Ascending aorta (tissue), 2 donors: ENCODE measurements around the gene ARRDC3. TPM values are rescaled to one million over a fixed set of nuclear protein-coding genes. Genes with fewer than 3 reads are reported as not detected.
"Not testable (repeated sequence)": the region's sequence is repeated elsewhere in the genome, so short reads cannot be mapped to it uniquely, and the experiment has no call there.

Experiments
- DNase-seq, 2 donors: peaks; one replicate each; pipeline ENCODE4 v3.0.0-alpha.2; 2019; ENCODE audit warnings: low spot score in 2 of 2
- H3K27ac ChIP-seq, 2 donors: fragments of 200-600 bp; sonication (generic); one replicate each; pipeline ENCODE4 v1.5.1; 2016 to 2017; ENCODE audit warnings: mild to moderate bottlenecking in 1 of 2
- H3K27me3 ChIP-seq: fragments of 200-600 bp; sonication (generic); one replicate; pipeline ENCODE4 v1.5.1; 2017
- H3K36me3 ChIP-seq, 2 donors: fragments of 200-600 bp; sonication (generic); one replicate each; pipeline ENCODE4 v1.5.1; 2016
- H3K4me1 ChIP-seq, 2 donors: fragments of 200-600 bp; sonication (generic); one replicate each; pipeline ENCODE4 v1.5.1; 2016 to 2017; ENCODE audit warnings: mild to moderate bottlenecking in 1 of 2
- H3K4me3 ChIP-seq, 2 donors: fragments of 200-600 bp; sonication (generic); one replicate each; pipeline ENCODE4 v1.5.1; 2016 to 2017; ENCODE audit warnings: mild to moderate bottlenecking in 1 of 2
- H3K9me3 ChIP-seq, 2 donors: fragments of 200-600 bp; sonication (generic); one replicate each; pipeline ENCODE4 v1.5.1; 2016
- intact Hi-C: fragments of 100-400 bp; cut with DNase I; formaldehyde crosslinking; loops from one replicate; pipeline ENCODE4 v1.15.1; 2023
- total RNA-seq: library from RNA; depleted of rRNA; stranded (reverse); fragments of >200 nt; gene quantifications from one replicate; pipeline ENCODE4 v1.1.0, GENCODE V29; 2016
- TF ChIP-seq, protein P1 (sequence below), 3 experiments: fragments of 200-600 bp in 2 of 3; fragments of 450-650 bp in 1 of 3; sonication (generic) in 2 of 3; IDR thresholded peaks; one replicate each; pipeline ENCODE4 v1.5.1; 2016 to 2019; ENCODE audit warnings: antibody characterized with exemption in 3 of 3, mild to moderate bottlenecking in 1 of 3, moderate library complexity in 1 of 3

Gene ARRDC3
- total RNA-seq, 1 donor from 2014 or later = 30.1 TPM

- no peak overlapping the region for H3K27ac ChIP-seq
- H3K9me3 ChIP-seq = no peaks in the 10 kb centered on the region
- TF ChIP-seq, protein P1, sequence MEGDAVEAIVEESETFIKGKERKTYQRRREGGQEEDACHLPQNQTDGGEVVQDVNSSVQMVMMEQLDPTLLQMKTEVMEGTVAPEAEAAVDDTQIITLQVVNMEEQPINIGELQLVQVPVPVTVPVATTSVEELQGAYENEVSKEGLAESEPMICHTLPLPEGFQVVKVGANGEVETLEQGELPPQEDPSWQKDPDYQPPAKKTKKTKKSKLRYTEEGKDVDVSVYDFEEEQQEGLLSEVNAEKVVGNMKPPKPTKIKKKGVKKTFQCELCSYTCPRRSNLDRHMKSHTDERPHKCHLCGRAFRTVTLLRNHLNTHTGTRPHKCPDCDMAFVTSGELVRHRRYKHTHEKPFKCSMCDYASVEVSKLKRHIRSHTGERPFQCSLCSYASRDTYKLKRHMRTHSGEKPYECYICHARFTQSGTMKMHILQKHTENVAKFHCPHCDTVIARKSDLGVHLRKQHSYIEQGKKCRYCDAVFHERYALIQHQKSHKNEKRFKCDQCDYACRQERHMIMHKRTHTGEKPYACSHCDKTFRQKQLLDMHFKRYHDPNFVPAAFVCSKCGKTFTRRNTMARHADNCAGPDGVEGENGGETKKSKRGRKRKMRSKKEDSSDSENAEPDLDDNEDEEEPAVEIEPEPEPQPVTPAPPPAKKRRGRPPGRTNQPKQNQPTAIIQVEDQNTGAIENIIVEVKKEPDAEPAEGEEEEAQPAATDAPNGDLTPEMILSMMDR (IDR thresholded peaks at IDR 0.05) = no peak
- no peaks in the 10 kb centered on the region for H3K4me1 ChIP-seq
- DNase-seq = no peak
- H3K36me3 ChIP-seq = no peaks in the 10 kb centered on the region
- intact Hi-C loops = no loop called here
- no peaks in the 10 kb centered on the region for H3K27me3 ChIP-seq
- H3K4me3 ChIP-seq = no peak overlapping the region
Measured at GRCh38 chr5:91390268-91390667, 7.2 kb upstream of the ARRDC3 start.

DNA sequence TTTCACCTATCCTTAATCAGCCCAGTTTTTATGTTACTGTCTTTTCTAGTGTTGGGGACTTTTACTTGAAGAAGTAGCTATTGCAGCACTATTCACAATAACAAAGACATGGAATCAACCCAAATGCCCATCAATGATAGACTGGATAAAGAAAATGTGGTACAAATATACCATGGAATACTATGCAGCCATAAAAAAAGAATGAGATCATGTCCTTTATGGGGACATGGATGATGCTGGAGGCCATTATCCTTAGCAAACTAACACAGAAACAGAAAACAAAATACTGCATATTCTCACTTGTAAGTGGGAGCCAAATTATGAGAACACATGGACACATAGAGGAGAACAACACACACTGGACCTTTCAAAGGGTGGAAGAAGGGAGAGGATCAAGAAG is 6.4 kb upstream of the ARRDC3 start:
- H3K36me3 ChIP-seq, H3K27me3 ChIP-seq, DNase-seq, intact Hi-C loops, H3K4me3 ChIP-seq, H3K4me1 ChIP-seq, H3K9me3 ChIP-seq, H3K27ac ChIP-seq: not testable (repeated sequence)

GRCh38 chr5:91388362-91388761 is 5.2 kb upstream of the ARRDC3 start:
- DNase-seq = no peak
- Histone ChIP-seq H3K4me3 (no peak overlapping the region), H3K4me1 (peaks cover 4 to 8% of the 10 kb centered on the region in 2 donors), H3K36me3 (no peaks in the 10 kb centered on the region), H3K9me3 (no peaks in the 10 kb centered on the region), H3K27me3 (no peaks in the 10 kb centered on the region), H3K27ac (no peak overlapping the region)
- intact Hi-C loops = no loop called here
- TF ChIP-seq, protein P1 (IDR thresholded peaks at IDR 0.05) = no peak

- TF ChIP-seq, protein P1 (IDR thresholded peaks at IDR 0.05) = no peak
- intact Hi-C loops = no loop called here
Measured at GRCh38 chr5:91386120-91386519, 3.0 kb upstream of the ARRDC3 start.

DNA sequence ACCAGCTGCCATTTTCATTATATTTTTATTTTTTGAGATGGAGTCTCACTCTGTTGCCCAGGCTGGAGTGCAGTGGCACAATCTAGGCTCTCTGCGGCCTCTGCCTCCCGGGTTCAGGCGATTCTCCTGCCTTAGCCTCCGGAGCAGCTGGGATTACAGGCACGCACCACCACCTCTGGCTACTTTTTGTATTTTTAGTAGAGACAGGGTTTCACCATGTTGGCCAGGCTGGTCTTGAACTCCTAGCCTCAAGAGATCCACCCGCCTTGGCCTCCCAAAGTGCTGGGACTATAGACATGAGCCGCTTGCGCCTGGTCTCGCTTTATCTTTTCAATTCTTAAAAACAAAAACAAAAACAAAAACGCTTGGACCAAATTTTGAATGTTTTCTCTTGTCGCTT is 2.5 kb upstream of the ARRDC3 start:
- intact Hi-C loops = loop anchor here (1.0 kb wide), 2 partner anchors 284 to 453 kb away; no protein-coding TSS in a partner anchor
- H3K4me3 ChIP-seq, H3K27ac ChIP-seq, DNase-seq, H3K4me1 ChIP-seq, H3K27me3 ChIP-seq, H3K9me3 ChIP-seq, H3K36me3 ChIP-seq: not testable (repeated sequence)

More at GRCh38 chr5:91386120-91386519, 3.0 kb upstream of the ARRDC3 start:
- Histone ChIP-seq H3K36me3 (no peaks in the 10 kb centered on the region), H3K9me3 (no peaks in the 10 kb centered on the region), H3K27me3 (no peaks in the 10 kb centered on the region), H3K27ac (no peak overlapping the region), H3K4me3 (no peak overlapping the region), H3K4me1 (peaks cover 4 to 8% of the 10 kb centered on the region in 2 donors)
- no peak for DNase-seq

- TF ChIP-seq, protein P1 (IDR thresholded peaks at IDR 0.05) = peak; percentile 94 to 96 (median 94)
- Histone ChIP-seq H3K4me1 (peaks cover 4 to 8% of the 10 kb centered on the region in 2 donors), H3K4me3 (peak overlapping the region; percentile 75 to 86), H3K9me3 (no peaks in the 10 kb centered on the region), H3K36me3 (no peaks in the 10 kb centered on the region), H3K27ac (peak overlapping the region; percentile 95 to 98), H3K27me3 (no peaks in the 10 kb centered on the region)
- intact Hi-C loops = loop anchor here (1.0 to 5.0 kb wide), 6 partner anchors 88 to 858 kb away; partner anchors contain the start of gene LYSMD3
- DNase-seq = no peak
Measured at GRCh38 chr5:91384671-91385430, 1.7 kb upstream of the ARRDC3 start.
